Neutrophil (primary cell): ENCODE data around the gene MICU1.
A peak's percentile ranks its signal among the peaks of the same experiment; 100 is the strongest.
"Not testable (repeated sequence)": the region's sequence is repeated elsewhere in the genome, so short reads cannot be mapped to it uniquely, and the experiment has no call there.

ENCODE experiments used
- H3K27ac ChIP-seq: fragments of 200-600 bp; sonication (generic); 2 replicates; pipeline ENCODE4 v1.5.1; 2016; ENCODE audit warnings: mild to moderate bottlenecking, moderate library complexity
- H3K27me3 ChIP-seq: fragments of 200-600 bp; sonication (generic); 2 replicates; pipeline ENCODE4 v1.6.0; 2016; ENCODE audit warnings: mild to moderate bottlenecking
- H3K36me3 ChIP-seq: fragments of 200-600 bp; sonication (generic); 2 replicates; pipeline ENCODE4 v1.5.1; 2017
- H3K4me1 ChIP-seq, 2 experiments: fragments of 200-600 bp in 1 of 2; sonication (generic) in 1 of 2; 1 replicate in 1 of 2; 2 replicates in 1 of 2; pipeline versions ENCODE4 v1.5.1 to v1.6.1; 2013 to 2016; ENCODE audit warnings: low read depth in 1 of 2, low read length in 1 of 2, mild to moderate bottlenecking in 1 of 2, moderate library complexity in 1 of 2; ENCODE audit not compliant: control insufficient read depth in 1 of 2, insufficient read depth in 1 of 2
- H3K4me3 ChIP-seq, 2 experiments: fragments of 200-600 bp in 1 of 2; sonication (generic) in 1 of 2; 1 replicate in 1 of 2; 2 replicates in 1 of 2; pipeline ENCODE4 v1.5.1; 2013 to 2016; ENCODE audit warnings: low read depth in 1 of 2, low read length in 1 of 2, mild to moderate bottlenecking in 1 of 2, moderate library complexity in 1 of 2
- H3K9me3 ChIP-seq: fragments of 200-600 bp; sonication (generic); 2 replicates; pipeline ENCODE4 v1.5.1; 2016
- CTCF ChIP-seq: fragments of 200-600 bp; sonication (generic); IDR thresholded peaks from 2 replicates; pipeline ENCODE4 v1.5.1; 2016; ENCODE audit warnings: antibody characterized with exemption

MICU1 gene

GRCh38 chr10:72351479-72351878, 274.4 kb downstream of the MICU1 start:
- Histone ChIP-seq H3K27me3 (no peaks in the 10 kb centered on the region), H3K4me3 (no peak overlapping the region), H3K27ac (peak overlapping the region; percentile 6), H3K9me3 (no peaks in the 10 kb centered on the region), H3K4me1 (peaks cover 31 to 33% of the 10 kb centered on the region in 2 experiments), H3K36me3 (peaks cover 34% of the 10 kb centered on the region)
- TF ChIP-seq CTCF: no peak

GRCh38 chr10:72349438-72349837, 276.4 kb downstream of the MICU1 start:
- Histone ChIP-seq H3K27ac (no peak overlapping the region), H3K4me1 (peaks cover 24 to 27% of the 10 kb centered on the region in 2 experiments), H3K4me3 (no peak overlapping the region), H3K9me3 (no peaks in the 10 kb centered on the region), H3K27me3 (no peaks in the 10 kb centered on the region), H3K36me3 (peaks cover 42% of the 10 kb centered on the region)
- no peak for TF ChIP-seq CTCF

- Histone ChIP-seq H3K4me3 (no peak overlapping the region), H3K36me3 (peaks cover 53% of the 10 kb centered on the region), H3K27me3 (no peaks in the 10 kb centered on the region), H3K9me3 (no peaks in the 10 kb centered on the region), H3K4me1 (peaks cover 17 to 18% of the 10 kb centered on the region in 2 experiments), H3K27ac (no peak overlapping the region)
- no peak for TF ChIP-seq CTCF
These were observed 277.6 kb downstream of the MICU1 start for GRCh38 chr10:72348282-72348681.

- H3K4me1 ChIP-seq, H3K27me3 ChIP-seq, H3K4me3 ChIP-seq, H3K27ac ChIP-seq, H3K9me3 ChIP-seq: not testable (repeated sequence)
- H3K36me3 ChIP-seq: peaks cover 75% of the 10 kb centered on the region
These were observed 279.8 kb downstream of the MICU1 start for GRCh38 chr10:72346117-72346516.

GRCh38 chr10:72344932-72345331, 280.9 kb downstream of the MICU1 start:
- no peaks in the 10 kb centered on the region for H3K27me3 ChIP-seq
- no peaks in the 10 kb centered on the region for H3K4me1 ChIP-seq
- TF ChIP-seq CTCF: no peak
- H3K36me3 ChIP-seq: peaks cover 79% of the 10 kb centered on the region
- no peaks in the 10 kb centered on the region for H3K9me3 ChIP-seq
- no peak overlapping the region for H3K27ac ChIP-seq
- H3K4me3 ChIP-seq: no peak overlapping the region

- Histone ChIP-seq H3K9me3 (no peaks in the 10 kb centered on the region), H3K36me3 (peaks cover 78% of the 10 kb centered on the region), H3K27me3 (no peaks in the 10 kb centered on the region), H3K4me3 (no peak overlapping the region), H3K27ac (no peak overlapping the region), H3K4me1 (no peaks in the 10 kb centered on the region)
- TF ChIP-seq CTCF: no peak
These were observed 283.0 kb downstream of the MICU1 start for GRCh38 chr10:72342911-72343310.
